ENCODE results near the gene RFX2. TPM values are rescaled to one million over a fixed set of nuclear protein-coding genes. Genes with fewer than 3 reads are reported as not detected.

RFX2 gene
- total and polyA plus RNA-seq, 9 of the 15 experiments (the other 6 are each of a cell fraction or from before 2014, with no cell fraction given): 3.6 to 18.7 (median 8.7) TPM

DNA sequence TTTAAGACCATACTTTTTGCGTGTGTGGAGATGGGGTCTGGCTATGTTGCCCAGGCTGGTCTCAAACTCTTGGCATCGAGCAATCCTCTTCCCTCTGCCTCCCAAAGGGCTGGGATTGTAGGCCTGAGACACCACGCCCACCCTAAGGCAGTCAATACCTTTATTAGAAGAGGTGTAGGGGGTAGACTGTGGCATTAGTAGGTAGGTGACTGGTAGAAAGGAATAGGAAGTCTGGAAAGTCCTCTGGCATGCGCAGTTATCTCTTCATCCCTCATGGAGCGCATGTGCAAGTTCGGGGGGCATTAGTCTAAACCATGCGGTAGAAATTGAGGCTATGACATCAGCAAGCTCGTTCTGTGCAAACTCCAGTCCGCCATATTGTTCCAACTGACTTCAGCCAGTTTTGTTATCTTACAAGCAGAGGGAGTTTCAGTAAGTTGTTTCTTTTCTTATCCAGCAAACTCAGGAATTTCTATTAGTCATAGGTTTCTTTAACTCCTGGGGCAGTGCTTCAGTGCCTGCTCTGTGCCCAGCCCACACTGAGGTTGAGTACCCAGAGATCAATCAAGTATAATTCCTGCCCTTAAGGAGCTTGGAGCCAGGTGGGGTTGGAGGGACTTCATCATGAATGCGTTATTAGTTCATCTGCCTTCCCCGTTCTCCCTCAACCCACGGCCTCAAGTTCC lies 125.1 kb downstream of the RFX2 start (continued):
- TF ChIP-seq, protein P1, sequence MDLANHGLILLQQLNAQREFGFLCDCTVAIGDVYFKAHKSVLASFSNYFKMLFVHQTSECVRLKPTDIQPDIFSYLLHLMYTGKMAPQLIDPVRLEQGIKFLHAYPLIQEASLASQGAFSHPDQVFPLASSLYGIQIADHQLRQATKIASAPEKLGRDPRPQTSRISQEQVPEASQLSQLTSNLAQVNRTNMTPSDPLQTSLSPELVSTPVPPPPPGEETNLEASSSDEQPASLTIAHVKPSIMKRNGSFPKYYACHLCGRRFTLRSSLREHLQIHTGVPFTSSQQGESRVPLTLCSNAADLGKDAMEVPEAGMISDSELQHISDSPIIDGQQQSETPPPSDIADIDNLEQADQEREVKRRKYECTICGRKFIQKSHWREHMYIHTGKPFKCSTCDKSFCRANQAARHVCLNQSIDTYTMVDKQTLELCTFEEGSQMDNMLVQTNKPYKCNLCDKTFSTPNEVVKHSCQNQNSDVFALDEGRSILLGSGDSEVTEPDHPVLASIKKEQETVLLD (IDR thresholded peaks at IDR 0.05): peak; percentile 58
- no peak for TF ChIP-seq NFIX (CRISPR knock-in tag; IDR thresholded peaks at IDR 0.05; ENCODE audit: low read depth)
- TF ChIP-seq, protein P2, sequence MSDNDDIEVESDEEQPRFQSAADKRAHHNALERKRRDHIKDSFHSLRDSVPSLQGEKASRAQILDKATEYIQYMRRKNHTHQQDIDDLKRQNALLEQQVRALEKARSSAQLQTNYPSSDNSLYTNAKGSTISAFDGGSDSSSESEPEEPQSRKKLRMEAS (CRISPR knock-in tag; IDR thresholded peaks at IDR 0.05): peak; percentile 81
- TF ChIP-seq, protein P3, sequence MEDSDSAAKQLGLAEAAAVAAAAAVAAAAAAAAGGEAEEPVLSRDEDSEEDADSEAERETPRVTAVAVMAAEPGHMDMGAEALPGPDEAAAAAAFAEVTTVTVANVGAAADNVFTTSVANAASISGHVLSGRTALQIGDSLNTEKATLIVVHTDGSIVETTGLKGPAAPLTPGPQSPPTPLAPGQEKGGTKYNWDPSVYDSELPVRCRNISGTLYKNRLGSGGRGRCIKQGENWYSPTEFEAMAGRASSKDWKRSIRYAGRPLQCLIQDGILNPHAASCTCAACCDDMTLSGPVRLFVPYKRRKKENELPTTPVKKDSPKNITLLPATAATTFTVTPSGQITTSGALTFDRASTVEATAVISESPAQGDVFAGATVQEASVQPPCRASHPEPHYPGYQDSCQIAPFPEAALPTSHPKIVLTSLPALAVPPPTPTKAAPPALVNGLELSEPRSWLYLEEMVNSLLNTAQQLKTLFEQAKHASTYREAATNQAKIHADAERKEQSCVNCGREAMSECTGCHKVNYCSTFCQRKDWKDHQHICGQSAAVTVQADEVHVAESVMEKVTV (CRISPR knock-in tag; IDR thresholded peaks at IDR 0.05): no peak
- TF ChIP-seq, protein P4, sequence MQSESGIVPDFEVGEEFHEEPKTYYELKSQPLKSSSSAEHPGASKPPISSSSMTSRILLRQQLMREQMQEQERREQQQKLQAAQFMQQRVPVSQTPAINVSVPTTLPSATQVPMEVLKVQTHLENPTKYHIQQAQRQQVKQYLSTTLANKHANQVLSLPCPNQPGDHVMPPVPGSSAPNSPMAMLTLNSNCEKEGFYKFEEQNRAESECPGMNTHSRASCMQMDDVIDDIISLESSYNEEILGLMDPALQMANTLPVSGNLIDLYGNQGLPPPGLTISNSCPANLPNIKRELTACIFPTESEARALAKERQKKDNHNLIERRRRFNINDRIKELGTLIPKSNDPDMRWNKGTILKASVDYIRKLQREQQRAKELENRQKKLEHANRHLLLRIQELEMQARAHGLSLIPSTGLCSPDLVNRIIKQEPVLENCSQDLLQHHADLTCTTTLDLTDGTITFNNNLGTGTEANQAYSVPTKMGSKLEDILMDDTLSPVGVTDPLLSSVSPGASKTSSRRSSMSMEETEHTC (IDR thresholded peaks at IDR 0.05): 0 out of 2 replicates have a peak, but pooled peaks have one; percentile 24
- TF ChIP-seq FOXK2 (conservative IDR thresholded peaks at IDR 0.05 in 1 of 2, IDR thresholded peaks at IDR 0.05 in 1 of 2; ENCODE audit: low read depth in 2 of 2): peak; percentile 24 to 36; a peak in 2 of 4 replicates
- TF ChIP-seq, protein P5, sequence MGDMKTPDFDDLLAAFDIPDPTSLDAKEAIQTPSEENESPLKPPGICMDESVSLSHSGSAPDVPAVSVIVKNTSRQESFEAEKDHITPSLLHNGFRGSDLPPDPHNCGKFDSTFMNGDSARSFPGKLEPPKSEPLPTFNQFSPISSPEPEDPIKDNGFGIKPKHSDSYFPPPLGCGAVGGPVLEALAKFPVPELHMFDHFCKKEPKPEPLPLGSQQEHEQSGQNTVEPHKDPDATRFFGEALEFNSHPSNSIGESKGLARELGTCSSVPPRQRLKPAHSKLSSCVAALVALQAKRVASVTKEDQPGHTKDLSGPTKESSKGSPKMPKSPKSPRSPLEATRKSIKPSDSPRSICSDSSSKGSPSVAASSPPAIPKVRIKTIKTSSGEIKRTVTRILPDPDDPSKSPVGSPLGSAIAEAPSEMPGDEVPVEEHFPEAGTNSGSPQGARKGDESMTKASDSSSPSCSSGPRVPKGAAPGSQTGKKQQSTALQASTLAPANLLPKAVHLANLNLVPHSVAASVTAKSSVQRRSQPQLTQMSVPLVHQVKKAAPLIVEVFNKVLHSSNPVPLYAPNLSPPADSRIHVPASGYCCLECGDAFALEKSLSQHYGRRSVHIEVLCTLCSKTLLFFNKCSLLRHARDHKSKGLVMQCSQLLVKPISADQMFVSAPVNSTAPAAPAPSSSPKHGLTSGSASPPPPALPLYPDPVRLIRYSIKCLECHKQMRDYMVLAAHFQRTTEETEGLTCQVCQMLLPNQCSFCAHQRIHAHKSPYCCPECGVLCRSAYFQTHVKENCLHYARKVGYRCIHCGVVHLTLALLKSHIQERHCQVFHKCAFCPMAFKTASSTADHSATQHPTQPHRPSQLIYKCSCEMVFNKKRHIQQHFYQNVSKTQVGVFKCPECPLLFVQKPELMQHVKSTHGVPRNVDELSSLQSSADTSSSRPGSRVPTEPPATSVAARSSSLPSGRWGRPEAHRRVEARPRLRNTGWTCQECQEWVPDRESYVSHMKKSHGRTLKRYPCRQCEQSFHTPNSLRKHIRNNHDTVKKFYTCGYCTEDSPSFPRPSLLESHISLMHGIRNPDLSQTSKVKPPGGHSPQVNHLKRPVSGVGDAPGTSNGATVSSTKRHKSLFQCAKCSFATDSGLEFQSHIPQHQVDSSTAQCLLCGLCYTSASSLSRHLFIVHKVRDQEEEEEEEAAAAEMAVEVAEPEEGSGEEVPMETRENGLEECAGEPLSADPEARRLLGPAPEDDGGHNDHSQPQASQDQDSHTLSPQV (IDR thresholded peaks at IDR 0.05): peak; percentile 94
- TF ChIP-seq ZNF311 (CRISPR knock-in tag; IDR thresholded peaks at IDR 0.05): 0 out of 2 replicates have a peak, but pooled peaks have one; percentile 66
- TF ChIP-seq MAZ (CRISPR knock-in tag; conservative IDR thresholded peaks at IDR 0.05 in 1 of 2, IDR thresholded peaks at IDR 0.05 in 1 of 2): 0 out of 4 replicates have a peak, but pooled peaks of 1 of the 2 experiments have one; percentile 34
